Ascending aorta (tissue), 2 donors: ENCODE measurements around the gene VAV1. TPM values are rescaled to one million over a fixed set of nuclear protein-coding genes. Genes with fewer than 3 reads are reported as not detected.

ENCODE experiments used
- DNase-seq, 2 donors: peaks; one replicate each; pipeline ENCODE4 v3.0.0-alpha.2; 2019; ENCODE audit warnings: low spot score in 2 of 2
- H3K27ac ChIP-seq, 2 donors: fragments of 200-600 bp; sonication (generic); one replicate each; pipeline ENCODE4 v1.5.1; 2016 to 2017; ENCODE audit warnings: mild to moderate bottlenecking in 1 of 2
- H3K27me3 ChIP-seq: fragments of 200-600 bp; sonication (generic); one replicate; pipeline ENCODE4 v1.5.1; 2017
- H3K36me3 ChIP-seq, 2 donors: fragments of 200-600 bp; sonication (generic); one replicate each; pipeline ENCODE4 v1.5.1; 2016
- H3K4me1 ChIP-seq, 2 donors: fragments of 200-600 bp; sonication (generic); one replicate each; pipeline ENCODE4 v1.5.1; 2016 to 2017; ENCODE audit warnings: mild to moderate bottlenecking in 1 of 2
- H3K4me3 ChIP-seq, 2 donors: fragments of 200-600 bp; sonication (generic); one replicate each; pipeline ENCODE4 v1.5.1; 2016 to 2017; ENCODE audit warnings: mild to moderate bottlenecking in 1 of 2
- H3K9me3 ChIP-seq, 2 donors: fragments of 200-600 bp; sonication (generic); one replicate each; pipeline ENCODE4 v1.5.1; 2016
- intact Hi-C: fragments of 100-400 bp; cut with DNase I; formaldehyde crosslinking; loops from one replicate; pipeline ENCODE4 v1.15.1; 2023
- total RNA-seq: library from RNA; depleted of rRNA; stranded (reverse); fragments of >200 nt; gene quantifications from one replicate; pipeline ENCODE4 v1.1.0, GENCODE V29; 2016
- TF ChIP-seq, protein P1 (sequence below), 3 experiments: fragments of 200-600 bp in 2 of 3; fragments of 450-650 bp in 1 of 3; sonication (generic) in 2 of 3; IDR thresholded peaks; one replicate each; pipeline ENCODE4 v1.5.1; 2016 to 2019; ENCODE audit warnings: antibody characterized with exemption in 3 of 3, mild to moderate bottlenecking in 1 of 3, moderate library complexity in 1 of 3

Gene VAV1
- total RNA-seq, 1 donor from 2014 or later = 4.4 TPM

DNA sequence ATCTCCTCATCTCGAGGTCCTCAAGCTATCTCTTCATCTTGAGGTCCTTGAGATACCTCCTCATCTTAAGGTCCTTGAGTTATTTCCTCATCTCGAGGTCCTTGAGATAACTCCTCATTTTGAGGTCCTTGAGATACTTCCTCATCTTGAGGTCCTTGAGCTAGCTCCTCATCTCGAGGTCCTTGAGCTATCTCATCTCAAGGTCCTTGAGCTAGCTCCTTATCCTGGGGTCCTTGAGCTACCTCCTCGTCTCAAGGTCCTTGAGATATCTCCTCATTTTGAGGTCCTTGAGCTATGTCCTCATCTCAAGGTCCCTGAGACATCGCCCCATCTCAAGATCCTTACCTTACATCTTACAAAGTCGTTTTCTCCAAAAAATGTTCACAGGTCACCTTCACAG is 18.7 kb downstream of the VAV1 start:
- no peak for DNase-seq
- TF ChIP-seq, protein P1, sequence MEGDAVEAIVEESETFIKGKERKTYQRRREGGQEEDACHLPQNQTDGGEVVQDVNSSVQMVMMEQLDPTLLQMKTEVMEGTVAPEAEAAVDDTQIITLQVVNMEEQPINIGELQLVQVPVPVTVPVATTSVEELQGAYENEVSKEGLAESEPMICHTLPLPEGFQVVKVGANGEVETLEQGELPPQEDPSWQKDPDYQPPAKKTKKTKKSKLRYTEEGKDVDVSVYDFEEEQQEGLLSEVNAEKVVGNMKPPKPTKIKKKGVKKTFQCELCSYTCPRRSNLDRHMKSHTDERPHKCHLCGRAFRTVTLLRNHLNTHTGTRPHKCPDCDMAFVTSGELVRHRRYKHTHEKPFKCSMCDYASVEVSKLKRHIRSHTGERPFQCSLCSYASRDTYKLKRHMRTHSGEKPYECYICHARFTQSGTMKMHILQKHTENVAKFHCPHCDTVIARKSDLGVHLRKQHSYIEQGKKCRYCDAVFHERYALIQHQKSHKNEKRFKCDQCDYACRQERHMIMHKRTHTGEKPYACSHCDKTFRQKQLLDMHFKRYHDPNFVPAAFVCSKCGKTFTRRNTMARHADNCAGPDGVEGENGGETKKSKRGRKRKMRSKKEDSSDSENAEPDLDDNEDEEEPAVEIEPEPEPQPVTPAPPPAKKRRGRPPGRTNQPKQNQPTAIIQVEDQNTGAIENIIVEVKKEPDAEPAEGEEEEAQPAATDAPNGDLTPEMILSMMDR (IDR thresholded peaks at IDR 0.05) = no peak
- Histone ChIP-seq H3K27me3 (no peaks in the 10 kb centered on the region), H3K4me1 (no peaks in the 10 kb centered on the region), H3K4me3 (no peak overlapping the region), H3K36me3 (no peaks in the 10 kb centered on the region), H3K27ac (no peak overlapping the region), H3K9me3 (peaks cover 0 to 12% of the 10 kb centered on the region in 2 donors)
- intact Hi-C loops = no loop called here

DNA sequence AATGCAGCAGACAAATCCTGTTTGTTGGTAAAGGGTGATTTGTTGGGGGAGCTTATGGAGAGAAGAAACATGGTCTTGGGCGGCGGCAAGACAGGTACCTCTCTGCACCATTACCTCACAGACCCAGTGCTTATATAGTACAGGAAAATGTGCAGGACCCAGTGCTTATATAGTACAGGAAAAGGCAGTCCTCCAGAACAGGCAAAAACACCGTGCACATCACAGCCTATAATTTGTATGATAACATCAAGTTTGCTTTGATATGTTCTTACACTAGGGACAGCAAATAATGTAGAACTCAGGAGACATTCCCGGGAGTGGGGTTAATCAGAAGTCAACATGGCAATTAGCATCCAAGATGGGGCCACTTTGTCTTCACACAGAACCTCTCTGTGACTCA is 20.9 kb downstream of the VAV1 start:
- Histone ChIP-seq H3K36me3 (no peaks in the 10 kb centered on the region), H3K27ac (no peak overlapping the region), H3K27me3 (no peaks in the 10 kb centered on the region), H3K9me3 (peaks cover 0 to 12% of the 10 kb centered on the region in 2 donors), H3K4me3 (no peak overlapping the region), H3K4me1 (no peaks in the 10 kb centered on the region)
- TF ChIP-seq, protein P1 (IDR thresholded peaks at IDR 0.05) = no peak
- intact Hi-C loops = no loop called here
- no peak for DNase-seq

DNA sequence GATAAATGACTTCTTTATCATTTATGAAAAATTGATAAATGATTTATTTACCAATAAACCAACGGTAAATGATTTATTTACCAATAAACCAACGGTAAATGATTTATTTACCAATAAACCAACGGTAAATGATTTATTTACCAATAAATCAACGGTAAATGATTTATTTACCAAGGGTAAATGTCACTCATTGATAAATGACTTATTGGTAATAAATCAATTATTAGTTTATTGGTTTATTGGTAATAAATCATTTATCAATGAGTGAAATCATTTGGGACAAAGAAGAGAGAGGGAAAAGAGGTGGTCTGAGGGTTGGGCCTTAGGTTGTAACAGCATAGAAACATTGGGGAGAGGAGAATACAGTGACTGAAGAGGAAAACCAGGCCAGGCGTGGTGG is 21.5 kb downstream of the VAV1 start:
- TF ChIP-seq, protein P1 (IDR thresholded peaks at IDR 0.05) = no peak
- Histone ChIP-seq H3K27me3 (no peaks in the 10 kb centered on the region), H3K4me3 (no peak overlapping the region), H3K36me3 (no peaks in the 10 kb centered on the region), H3K4me1 (no peaks in the 10 kb centered on the region), H3K27ac (no peak overlapping the region), H3K9me3 (peaks cover 0 to 12% of the 10 kb centered on the region in 2 donors)
- intact Hi-C loops = no loop called here
- no peak for DNase-seq

DNA sequence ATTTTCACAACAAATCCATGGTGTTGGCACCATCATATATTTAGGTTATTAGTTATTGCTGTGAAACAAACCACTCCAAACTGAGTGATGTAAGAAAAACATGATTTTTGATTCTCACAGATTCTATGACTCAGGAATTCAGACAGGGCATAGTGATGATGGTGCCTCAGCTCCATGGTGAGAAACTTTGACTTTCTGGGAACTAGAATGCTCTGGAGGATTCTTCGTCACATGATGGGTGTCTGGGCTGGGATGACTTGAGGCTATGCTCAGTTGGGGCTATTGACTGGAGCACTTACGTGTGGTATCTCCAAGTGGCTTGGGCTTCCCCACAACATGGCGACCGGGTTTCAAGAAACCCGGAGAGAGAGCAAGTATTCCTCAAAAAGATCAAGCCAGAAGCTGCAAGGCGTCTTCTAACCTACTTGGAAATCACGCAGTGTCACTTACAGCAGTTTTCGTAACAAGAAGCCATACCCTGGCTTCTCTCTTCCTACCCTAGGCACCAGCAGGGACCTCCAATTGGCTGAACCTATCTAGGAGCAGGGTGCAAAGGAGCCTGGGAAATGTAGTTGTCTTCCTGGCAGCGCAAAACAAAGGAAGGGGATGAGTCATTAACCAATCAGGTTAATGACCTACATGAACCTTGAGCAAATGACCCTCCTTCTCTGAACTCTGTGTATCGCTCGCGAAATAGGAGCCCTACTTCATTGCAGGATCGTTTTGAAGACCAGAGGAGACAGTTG is 22.4 kb downstream of the VAV1 start:
- intact Hi-C loops = no loop called here
- H3K27me3 ChIP-seq = no peaks in the 10 kb centered on the region
- H3K36me3 ChIP-seq = no peaks in the 10 kb centered on the region
- no peaks in the 10 kb centered on the region for H3K4me1 ChIP-seq
- no peak for DNase-seq
- H3K4me3 ChIP-seq = no peak overlapping the region
- TF ChIP-seq, protein P1 (IDR thresholded peaks at IDR 0.05) = no peak
- H3K27ac ChIP-seq = no peak overlapping the region
- H3K9me3 ChIP-seq = peaks cover 0 to 12% of the 10 kb centered on the region in 2 donors

DNA sequence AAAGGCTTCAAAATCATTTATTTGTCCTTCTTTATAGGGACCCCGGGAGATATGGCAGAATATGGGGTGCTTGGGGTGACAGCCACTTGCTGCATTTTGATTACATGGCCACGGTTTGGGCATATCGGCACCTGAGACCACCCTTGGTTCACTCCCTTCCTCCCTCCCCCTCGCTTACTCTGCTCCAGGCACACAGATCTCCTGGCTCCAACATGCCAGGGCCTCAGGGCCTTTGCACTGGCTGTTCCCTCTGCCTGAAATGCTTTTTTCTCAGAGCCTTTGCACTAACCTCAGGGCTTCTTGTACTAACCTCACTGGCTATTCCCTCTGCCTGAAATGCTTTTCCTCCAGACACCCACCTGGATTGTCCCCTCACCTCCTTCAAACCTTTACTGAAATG is 23.8 kb downstream of the VAV1 start:
- intact Hi-C loops = no loop called here
- Histone ChIP-seq H3K4me1 (peaks cover under 1 to 3% of the 10 kb centered on the region in 2 donors), H3K9me3 (peaks cover 0 to 12% of the 10 kb centered on the region in 2 donors), H3K4me3 (no peak overlapping the region), H3K36me3 (no peaks in the 10 kb centered on the region), H3K27ac (no peak overlapping the region), H3K27me3 (no peaks in the 10 kb centered on the region)
- TF ChIP-seq, protein P1 (IDR thresholded peaks at IDR 0.05) = no peak
- DNase-seq = no peak
